ENCODE results near the gene AKT2.

DNA sequence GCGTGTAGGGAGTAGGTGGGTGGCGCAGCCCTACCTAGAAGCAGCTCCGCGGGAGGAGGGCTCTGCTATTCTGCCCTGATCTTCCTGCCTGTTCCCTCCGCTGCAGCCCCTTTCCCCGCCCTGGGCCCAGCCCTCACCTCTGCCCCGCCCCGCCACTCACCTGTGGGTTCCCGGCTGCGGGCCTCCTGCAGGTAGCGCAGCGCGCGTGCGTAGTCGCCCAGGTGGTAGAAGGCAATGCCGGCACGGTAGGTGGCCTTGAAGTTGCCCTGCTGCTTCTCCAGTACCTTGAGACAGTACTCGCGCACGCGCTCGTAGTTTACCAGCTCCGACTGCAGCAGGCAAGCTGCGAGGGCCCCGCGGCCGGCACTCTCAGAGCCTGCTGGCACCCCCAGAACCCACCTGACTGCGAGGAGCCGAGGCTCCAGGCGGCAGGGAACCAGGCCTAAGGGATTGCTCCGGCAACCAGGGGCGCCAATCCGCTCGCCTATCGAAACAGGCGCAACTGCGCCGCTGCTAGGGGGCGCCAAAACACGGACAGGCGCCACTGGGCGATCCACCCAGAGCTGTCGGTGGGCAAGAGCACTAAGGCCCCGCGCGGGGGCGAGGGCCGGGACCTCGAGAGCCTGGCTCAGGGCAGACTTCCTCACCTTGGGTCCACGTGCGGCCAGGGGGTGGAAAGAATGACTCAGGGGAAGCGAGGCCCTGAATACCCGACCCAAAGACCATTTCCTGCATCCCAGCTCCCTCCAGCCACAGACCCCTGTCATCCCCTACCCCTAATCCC, 67.9 kb downstream of the AKT2 start:
- no peak for TF ChIP-seq GATA2 (IDR thresholded peaks at IDR 0.05; ENCODE audit: low read depth, low read length)
- TF ChIP-seq GATA3 (IDR thresholded peaks at IDR 0.05; ENCODE audit: low read depth, low read length), result no peak

All from SH-SY5Y (cell line).